GM12801 (cell line): ENCODE measurements around the gene SNRNP35.

Experiments used
- CTCF ChIP-seq: IDR thresholded peaks from one replicate; pipeline ENCODE4 v1.5.1; 2011; ENCODE audit warnings: control low read depth; ENCODE audit not compliant: insufficient read length; ENCODE audit errors: extremely low read depth

SNRNP35 gene

GRCh38 chr12:123506843-123507236, 48.9 kb downstream of the SNRNP35 start:
- no peak for TF ChIP-seq CTCF

GRCh38 chr12:123512838-123513665, 55.1 kb downstream of the SNRNP35 start:
- TF ChIP-seq CTCF: no peak

GRCh38 chr12:123513805-123514204, 55.9 kb downstream of the SNRNP35 start:
- no peak for TF ChIP-seq CTCF

- TF ChIP-seq CTCF: no peak
Measured at GRCh38 chr12:123516216-123516780, 58.4 kb downstream of the SNRNP35 start.
